Activated T-cell treated with anti-CD3 and anti-CD28 coated beads, Interleukin-2, amount 50 U/mL, for 4 hours (primary cell): ENCODE results near the gene SCUBE1. TPM values are rescaled to one million over a fixed set of nuclear protein-coding genes. Genes with fewer than 3 reads are reported as not detected.

Experiments
- ATAC-seq, 2 donors: fragments of 200-7000 bp; cut with Tn5 transposase; one replicate each; pipeline ENCODE4 v1.10.0; 2021
- DNase-seq: peaks from one replicate; pipeline ENCODE4 v3.0.0-alpha.2; 2020
- H3K27me3 Mint-ChIP-seq: one replicate; pipeline ENCODE4 v1.8.0; 2021; ENCODE audit warnings: low read depth, mixed read lengths
- H3K36me3 Mint-ChIP-seq: one replicate; pipeline ENCODE4 v1.8.0; 2022; ENCODE audit warnings: mixed read lengths; ENCODE audit not compliant: insufficient read depth
- H3K4me1 Mint-ChIP-seq: one replicate; pipeline ENCODE4 v1.8.0; 2021; ENCODE audit warnings: low read depth, mixed read lengths
- H3K4me3 Mint-ChIP-seq: one replicate; pipeline ENCODE4 v1.8.0; 2021; ENCODE audit warnings: mild to moderate bottlenecking, moderate library complexity, mixed read lengths
- H3K9me3 Mint-ChIP-seq: one replicate; pipeline ENCODE4 v1.8.0; 2021; ENCODE audit warnings: mixed read lengths
- total RNA-seq, 3 donors: library from RNA; stranded (reverse); gene quantifications; one replicate each; pipeline ENCODE4 v1.2.1, GENCODE V29; 2021

The SCUBE1 gene
- total RNA-seq, 3 donors from 2014 or later: 0.08 TPM; not detected in 2

DNA sequence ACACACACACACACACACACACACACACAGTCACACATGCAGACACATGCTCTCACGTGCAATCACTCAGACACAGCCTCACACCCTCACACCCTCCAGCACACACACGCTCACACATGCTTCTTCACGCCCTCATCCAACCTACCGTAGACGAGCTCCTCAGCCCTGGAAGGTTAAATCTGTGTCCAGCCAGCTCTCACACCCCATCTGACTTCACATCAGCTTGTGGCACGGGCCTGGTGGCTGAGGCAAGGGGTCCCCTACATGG lies 1.3 kb upstream of the SCUBE1 start:
- Mint-ChIP-seq H3K27me3 (peaks cover 70% of the 10 kb centered on the region), H3K9me3 (no peaks in the 10 kb centered on the region), H3K4me3 (peak overlapping the region; percentile 36), H3K4me1 (peaks cover 15% of the 10 kb centered on the region), H3K36me3 (no peaks in the 10 kb centered on the region)
- DNase-seq (no peak), ATAC-seq (no peak)

GRCh38 chr22:43343670-43344519 lies 723 bp upstream of the SCUBE1 start:
- H3K4me3 Mint-ChIP-seq: no peak overlapping the region

GRCh38 chr22:43342347-43343261 lies 568 bp downstream of the SCUBE1 start:
- ATAC-seq: no peak
- no peak for DNase-seq
- Mint-ChIP-seq H3K4me3 (no peak overlapping the region), H3K9me3 (no peaks in the 10 kb centered on the region), H3K4me1 (peaks cover 15% of the 10 kb centered on the region), H3K36me3 (no peaks in the 10 kb centered on the region), H3K27me3 (peaks cover 53% of the 10 kb centered on the region)

More at GRCh38 chr22:43343670-43344519, 723 bp upstream of the SCUBE1 start:
- Mint-ChIP-seq H3K27me3 (peaks cover 64% of the 10 kb centered on the region), H3K36me3 (no peaks in the 10 kb centered on the region), H3K9me3 (no peaks in the 10 kb centered on the region), H3K4me1 (peaks cover 15% of the 10 kb centered on the region)
- DNase-seq (no peak), ATAC-seq (peak in 1 of 2 donors; percentile 3)

DNA sequence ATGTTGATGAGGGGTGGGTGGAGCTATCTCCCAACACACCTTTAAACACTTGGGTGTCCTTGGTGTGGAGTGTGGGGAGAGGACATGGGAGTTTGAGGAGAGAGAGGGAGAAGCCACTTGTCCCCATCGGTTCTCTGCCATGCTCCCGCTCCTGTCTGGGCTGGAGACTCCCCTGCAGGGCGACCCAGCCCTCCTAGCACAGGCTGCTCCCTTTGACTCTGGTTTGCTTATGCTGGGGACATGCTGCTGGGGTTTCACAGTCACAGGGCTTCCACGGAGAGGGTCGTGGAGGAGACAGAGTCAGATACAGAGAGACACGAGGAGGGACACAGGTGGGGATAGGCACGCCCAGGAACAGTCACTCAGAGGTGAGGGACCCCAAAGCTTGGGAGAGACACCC lies 1.6 kb downstream of the SCUBE1 start:
- ATAC-seq: no peak
- no peaks in the 10 kb centered on the region for H3K9me3 Mint-ChIP-seq

DNA sequence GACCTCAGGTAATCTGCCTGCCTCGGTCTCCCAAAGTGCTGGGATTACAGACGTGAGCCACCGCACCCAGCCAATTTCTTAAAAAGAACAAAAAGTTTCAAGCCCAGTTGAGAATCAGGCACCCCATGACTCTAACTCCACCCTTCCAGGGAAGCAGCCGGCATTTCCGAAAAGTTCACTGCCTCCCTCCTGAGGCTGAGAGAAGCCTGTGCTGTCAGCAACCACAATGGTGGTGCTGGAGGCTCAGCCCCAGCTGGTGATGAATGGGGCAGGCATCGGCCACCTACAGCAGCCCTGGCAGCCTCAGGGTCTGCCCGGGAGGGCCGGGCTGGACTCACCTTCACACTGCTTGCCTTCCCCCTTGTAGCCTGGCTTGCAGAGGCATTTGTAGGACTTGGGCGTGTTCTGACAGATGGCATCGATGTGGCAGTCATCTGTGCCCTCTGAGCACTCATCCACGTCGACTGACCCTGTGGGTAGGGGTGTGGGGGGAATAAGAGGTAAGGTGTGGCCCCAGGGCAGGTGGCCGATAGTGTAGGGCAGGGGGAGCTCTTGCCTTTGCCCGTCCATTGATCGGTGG lies 4.3 kb downstream of the SCUBE1 start:
- no peak for DNase-seq
- ATAC-seq: no peak
- H3K36me3 Mint-ChIP-seq: no peaks in the 10 kb centered on the region
- peaks cover 25% of the 10 kb centered on the region for H3K27me3 Mint-ChIP-seq
- H3K9me3 Mint-ChIP-seq: no peaks in the 10 kb centered on the region
- H3K4me1 Mint-ChIP-seq: peaks cover 9% of the 10 kb centered on the region
- H3K4me3 Mint-ChIP-seq: no peak overlapping the region

More for the DNA sequence above, 1.6 kb downstream of the SCUBE1 start:
- H3K4me3 Mint-ChIP-seq: peak overlapping the region; percentile 42
- peaks cover 51% of the 10 kb centered on the region for H3K27me3 Mint-ChIP-seq
- peaks cover 15% of the 10 kb centered on the region for H3K4me1 Mint-ChIP-seq
- no peaks in the 10 kb centered on the region for H3K36me3 Mint-ChIP-seq
- no peak for DNase-seq

DNA sequence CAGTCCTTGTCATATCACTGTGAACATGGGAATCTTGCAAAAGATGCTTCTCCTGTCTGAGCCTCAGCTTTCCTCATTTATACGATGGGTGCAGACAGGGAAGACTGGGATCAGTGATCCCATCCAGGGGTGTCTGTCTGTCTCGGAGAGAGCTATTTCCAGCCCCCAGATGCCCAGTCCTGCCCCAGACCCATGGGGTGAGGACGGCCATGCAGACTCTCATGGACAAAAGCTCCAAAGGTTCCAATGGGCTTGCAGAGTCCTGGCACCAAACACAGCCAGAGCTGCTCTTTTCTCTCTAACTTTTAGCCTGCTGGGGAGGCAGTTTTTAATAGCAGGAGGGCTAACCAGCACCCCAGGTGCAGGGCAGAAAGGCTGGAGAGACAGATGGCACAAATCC lies 5.2 kb downstream of the SCUBE1 start:
- H3K27me3 Mint-ChIP-seq: peaks cover 25% of the 10 kb centered on the region
- no peak for ATAC-seq

GRCh38 chr22:43337385-43337784 lies 5.8 kb downstream of the SCUBE1 start:
- no peak overlapping the region for H3K4me3 Mint-ChIP-seq
- no peak for DNase-seq
- H3K36me3 Mint-ChIP-seq: no peaks in the 10 kb centered on the region
- ATAC-seq: no peak
- peaks cover 23% of the 10 kb centered on the region for H3K27me3 Mint-ChIP-seq
- no peaks in the 10 kb centered on the region for H3K9me3 Mint-ChIP-seq
- H3K4me1 Mint-ChIP-seq: peaks cover 7% of the 10 kb centered on the region

More for the DNA sequence above, 5.2 kb downstream of the SCUBE1 start:
- Mint-ChIP-seq H3K4me1 (peaks cover 9% of the 10 kb centered on the region), H3K4me3 (no peak overlapping the region), H3K9me3 (no peaks in the 10 kb centered on the region), H3K36me3 (no peaks in the 10 kb centered on the region)
- no peak for DNase-seq

DNA sequence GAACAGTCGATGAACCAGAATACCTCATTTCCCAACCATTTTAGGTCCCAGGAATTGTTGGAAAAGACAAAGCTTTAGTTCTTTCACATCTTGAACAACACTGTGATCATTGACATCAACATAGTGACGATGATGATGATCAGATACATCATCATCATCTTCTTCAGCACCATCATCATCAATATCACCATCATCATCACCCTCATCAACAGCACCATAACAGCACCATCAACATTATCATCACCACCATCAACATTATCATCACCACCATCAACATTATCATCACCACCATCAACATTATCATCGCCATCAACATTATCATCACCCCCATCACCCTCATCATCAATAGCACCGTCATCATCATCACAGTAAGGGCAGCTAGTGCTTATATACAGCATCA lies 8.8 kb downstream of the SCUBE1 start:
- H3K27me3 Mint-ChIP-seq: no peaks in the 10 kb centered on the region
- no peak for DNase-seq

GRCh38 chr22:43333978-43334377 lies 9.2 kb downstream of the SCUBE1 start:
- Mint-ChIP-seq H3K4me3 (no peak overlapping the region), H3K27me3 (no peaks in the 10 kb centered on the region), H3K36me3 (no peaks in the 10 kb centered on the region), H3K4me1 (no peaks in the 10 kb centered on the region), H3K9me3 (no peaks in the 10 kb centered on the region)
- no peak for DNase-seq
- no peak for ATAC-seq

More for the DNA sequence above, 8.8 kb downstream of the SCUBE1 start:
- H3K4me1 Mint-ChIP-seq: no peaks in the 10 kb centered on the region
- no peak overlapping the region for H3K4me3 Mint-ChIP-seq
- ATAC-seq: no peak
- H3K36me3 Mint-ChIP-seq: no peaks in the 10 kb centered on the region
- no peaks in the 10 kb centered on the region for H3K9me3 Mint-ChIP-seq

DNA sequence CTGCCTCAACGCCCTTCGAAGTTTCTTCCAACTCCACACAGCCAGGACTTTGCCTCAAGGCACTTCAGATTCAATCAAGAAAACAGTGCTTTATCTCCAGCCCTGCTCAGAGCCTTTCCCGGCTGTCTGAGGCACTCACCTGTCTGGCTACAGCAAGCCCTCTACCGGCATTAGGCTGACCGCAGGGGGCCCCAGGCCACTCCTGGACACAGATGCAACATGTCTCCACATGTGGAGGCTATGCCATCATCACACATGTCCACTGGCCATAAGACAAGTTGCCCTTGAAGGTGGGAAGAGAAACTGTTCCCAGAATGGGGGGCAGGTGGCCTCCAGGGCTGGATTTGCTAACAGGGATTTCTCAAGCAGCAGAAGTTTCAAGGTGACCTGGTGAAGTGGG lies 10.0 kb downstream of the SCUBE1 start:
- no peaks in the 10 kb centered on the region for H3K27me3 Mint-ChIP-seq
- no peak overlapping the region for H3K4me3 Mint-ChIP-seq
- DNase-seq: no peak
- H3K4me1 Mint-ChIP-seq: no peaks in the 10 kb centered on the region
- no peaks in the 10 kb centered on the region for H3K9me3 Mint-ChIP-seq
- H3K36me3 Mint-ChIP-seq: no peaks in the 10 kb centered on the region
- no peak for ATAC-seq

DNA sequence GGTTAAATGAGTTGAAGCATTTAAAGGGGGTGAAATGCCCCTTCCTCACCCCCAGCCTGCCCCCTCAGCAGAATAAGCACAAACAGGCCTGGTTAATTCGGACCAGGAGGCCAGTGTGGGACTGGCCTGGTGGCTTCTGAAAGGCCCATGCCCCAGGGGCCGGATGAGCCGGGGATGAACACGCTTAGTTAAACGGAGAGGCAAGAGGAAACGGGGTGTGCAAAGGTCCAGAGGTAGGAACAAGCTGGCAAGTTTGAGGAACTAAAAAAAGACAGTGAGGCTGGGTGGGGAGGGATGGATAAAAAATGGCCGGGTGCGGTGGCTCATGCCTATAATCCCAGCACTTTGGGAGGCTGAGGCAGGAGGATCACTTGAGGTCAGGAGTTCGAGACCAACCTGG lies 11.5 kb downstream of the SCUBE1 start:
- Mint-ChIP-seq H3K4me3 (no peak overlapping the region), H3K36me3 (no peaks in the 10 kb centered on the region), H3K27me3 (no peaks in the 10 kb centered on the region), H3K9me3 (no peaks in the 10 kb centered on the region), H3K4me1 (no peaks in the 10 kb centered on the region)
- no peak for ATAC-seq
- DNase-seq: no peak

DNA sequence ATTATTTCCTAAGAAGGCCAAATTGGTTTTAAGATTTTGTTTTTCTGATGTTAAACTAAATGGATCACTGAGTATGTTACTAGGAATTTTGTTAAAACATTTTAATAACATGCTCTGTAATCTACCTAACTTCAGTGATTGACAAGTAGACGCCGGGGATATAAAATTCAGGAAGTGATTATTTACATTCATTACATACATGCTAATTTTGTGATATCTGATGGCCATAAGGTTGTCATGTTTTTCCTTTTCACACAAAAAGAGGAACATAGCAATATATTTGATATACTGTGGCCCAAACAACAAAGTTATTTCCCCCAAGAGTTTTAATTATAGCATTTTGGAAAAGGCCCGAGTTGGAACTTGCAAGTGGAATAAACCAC lies 12.1 kb downstream of the SCUBE1 start:
- no peaks in the 10 kb centered on the region for H3K4me1 Mint-ChIP-seq
- no peaks in the 10 kb centered on the region for H3K27me3 Mint-ChIP-seq
- H3K4me3 Mint-ChIP-seq: no peak overlapping the region
- no peaks in the 10 kb centered on the region for H3K9me3 Mint-ChIP-seq
- H3K36me3 Mint-ChIP-seq: no peaks in the 10 kb centered on the region
- ATAC-seq (no peak), DNase-seq (no peak)

DNA sequence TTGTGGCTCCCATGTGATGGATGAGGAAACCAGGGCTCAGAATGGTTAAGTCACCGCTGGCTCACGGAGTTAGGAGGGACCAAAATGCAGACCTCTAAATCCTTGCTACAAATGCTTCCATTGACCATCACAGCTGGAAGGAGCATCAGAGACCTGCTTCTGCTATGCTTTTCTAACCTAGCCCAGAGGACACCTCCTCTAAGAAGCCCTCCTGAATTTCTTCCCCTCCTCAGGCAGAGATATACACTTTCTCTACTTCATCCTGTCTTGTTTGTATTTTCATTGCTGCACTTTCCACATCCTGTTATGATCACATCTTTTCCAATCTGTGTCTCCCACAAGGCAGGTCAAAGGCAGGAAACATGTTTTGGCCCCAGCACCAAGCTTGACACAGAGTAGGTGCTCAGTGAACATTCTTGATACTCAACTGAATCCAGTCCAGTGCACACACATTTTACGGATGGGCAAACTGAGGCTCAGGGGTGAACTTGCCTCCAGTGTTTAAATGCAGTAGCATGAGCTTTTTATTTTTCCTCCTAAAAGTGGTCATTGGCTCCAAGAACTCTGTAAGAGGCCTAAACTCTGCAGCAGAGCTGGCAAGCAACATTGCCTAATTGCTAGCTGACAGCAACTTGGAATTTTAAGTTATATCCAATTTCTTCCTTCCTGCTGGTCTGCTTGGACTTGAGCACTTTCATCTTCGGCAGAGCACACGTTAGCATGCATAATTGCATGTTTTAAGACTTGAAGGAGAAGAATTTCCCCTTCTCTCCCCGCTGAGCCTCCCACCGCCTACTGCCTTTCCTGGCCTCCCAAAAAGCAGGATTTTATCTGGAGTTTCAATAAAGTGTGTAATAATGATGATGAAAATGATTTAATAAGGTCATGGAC lies 12.7 kb downstream of the SCUBE1 start:
- ATAC-seq (no peak), DNase-seq (no peak)
- Mint-ChIP-seq H3K9me3 (no peaks in the 10 kb centered on the region), H3K4me1 (no peaks in the 10 kb centered on the region), H3K4me3 (no peak overlapping the region), H3K27me3 (no peaks in the 10 kb centered on the region), H3K36me3 (no peaks in the 10 kb centered on the region)

GRCh38 chr22:43329061-43329460 lies 14.1 kb downstream of the SCUBE1 start:
- no peaks in the 10 kb centered on the region for H3K36me3 Mint-ChIP-seq
- H3K4me3 Mint-ChIP-seq: no peak overlapping the region
- H3K9me3 Mint-ChIP-seq: no peaks in the 10 kb centered on the region
- no peaks in the 10 kb centered on the region for H3K4me1 Mint-ChIP-seq
- ATAC-seq: no peak
- DNase-seq: no peak
- H3K27me3 Mint-ChIP-seq: no peaks in the 10 kb centered on the region
